PC-9 (cell line): Measurements from ENCODE around the gene GAR1.
A peak's percentile ranks its signal among the peaks of the same experiment; 100 is the strongest.

ENCODE experiments used
- EZH2 ChIP-seq: fragments of 200-600 bp; sonication (generic); IDR thresholded peaks from 2 replicates; pipeline ENCODE4 v1.8.0; 2017; ENCODE audit warnings: antibody characterized with exemption, low read depth
- TF ChIP-seq, protein P1 (sequence below): fragments of 200-600 bp; sonication (generic); conservative IDR thresholded peaks from 2 replicates; pipeline ENCODE4 v1.6.1; 2017; ENCODE audit warnings: mixed run types, antibody characterized with exemption, mild to moderate bottlenecking, moderate library complexity

DNA sequence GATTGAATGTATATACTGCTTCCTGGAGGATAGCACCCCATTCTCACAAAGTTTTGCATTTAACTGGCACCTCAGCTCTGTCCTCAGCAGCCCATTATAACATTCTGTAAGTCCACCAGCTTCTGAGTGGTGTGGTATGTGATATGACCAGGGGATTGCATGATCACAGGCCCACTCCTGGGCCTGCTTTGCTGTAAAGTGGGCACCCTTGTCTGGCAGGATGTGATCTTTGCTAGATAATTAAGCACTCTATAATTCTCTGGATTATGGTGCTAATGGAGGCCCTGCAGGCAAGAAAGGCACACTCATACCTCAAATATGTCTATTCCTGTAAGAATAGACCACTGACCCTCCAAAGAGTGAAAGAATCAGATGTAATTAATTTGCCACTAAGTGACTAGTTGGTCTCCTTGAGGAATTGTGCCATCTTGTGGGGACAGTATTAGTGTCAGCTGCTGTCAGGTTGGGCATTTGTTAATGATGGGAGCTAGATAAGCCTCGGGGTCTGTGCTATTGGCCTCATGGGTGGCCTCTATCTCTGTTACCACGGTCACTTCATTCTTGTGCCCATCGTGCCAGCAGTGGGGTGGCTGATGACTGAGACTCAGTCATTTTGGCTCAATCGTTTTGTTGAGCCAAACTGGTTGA is 11.5 kb upstream of the GAR1 start:
- TF ChIP-seq, protein P1, sequence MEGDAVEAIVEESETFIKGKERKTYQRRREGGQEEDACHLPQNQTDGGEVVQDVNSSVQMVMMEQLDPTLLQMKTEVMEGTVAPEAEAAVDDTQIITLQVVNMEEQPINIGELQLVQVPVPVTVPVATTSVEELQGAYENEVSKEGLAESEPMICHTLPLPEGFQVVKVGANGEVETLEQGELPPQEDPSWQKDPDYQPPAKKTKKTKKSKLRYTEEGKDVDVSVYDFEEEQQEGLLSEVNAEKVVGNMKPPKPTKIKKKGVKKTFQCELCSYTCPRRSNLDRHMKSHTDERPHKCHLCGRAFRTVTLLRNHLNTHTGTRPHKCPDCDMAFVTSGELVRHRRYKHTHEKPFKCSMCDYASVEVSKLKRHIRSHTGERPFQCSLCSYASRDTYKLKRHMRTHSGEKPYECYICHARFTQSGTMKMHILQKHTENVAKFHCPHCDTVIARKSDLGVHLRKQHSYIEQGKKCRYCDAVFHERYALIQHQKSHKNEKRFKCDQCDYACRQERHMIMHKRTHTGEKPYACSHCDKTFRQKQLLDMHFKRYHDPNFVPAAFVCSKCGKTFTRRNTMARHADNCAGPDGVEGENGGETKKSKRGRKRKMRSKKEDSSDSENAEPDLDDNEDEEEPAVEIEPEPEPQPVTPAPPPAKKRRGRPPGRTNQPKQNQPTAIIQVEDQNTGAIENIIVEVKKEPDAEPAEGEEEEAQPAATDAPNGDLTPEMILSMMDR: peak; percentile 56
- TF ChIP-seq EZH2: no peak
